Measurements from ENCODE around the gene TRMO. TPM values are rescaled to one million over a fixed set of nuclear protein-coding genes. Genes with fewer than 3 reads are reported as not detected.

The TRMO gene
- total and polyA plus RNA-seq, 2 of the 8 experiments (the other 6 are each of a cell fraction or from before 2014, with no cell fraction given): 4.6 to 5.6 TPM

- POLR2A ChIA-PET (ENCODE audit: partially characterized antibody): no interaction called here
- TF ChIP-seq SIRT6 (IDR thresholded peaks at IDR 0.05; ENCODE audit: low read length) (no peak), EZH2 (IDR thresholded peaks at IDR 0.05; ENCODE audit: low read depth, low read length, severe bottlenecking) (no peak), TAF1 (IDR thresholded peaks at IDR 0.05; ENCODE audit: low read depth, low read length) (no peak), POLR2A (IDR thresholded peaks at IDR 0.05; ENCODE audit: control extremely low read depth in 1 of 2, low read depth in 2 of 2, low read length in 2 of 2) (no peak), RFX5 (IDR thresholded peaks at IDR 0.05; ENCODE audit: borderline replicate concordance, low read depth, low read length) (no peak), KDM1A (IDR thresholded peaks at IDR 0.05; ENCODE audit: borderline replicate concordance, low read length) (no peak), E2F6 (IDR thresholded peaks at IDR 0.05) (no peak), JUN (IDR thresholded peaks at IDR 0.05; ENCODE audit: low read depth, low read length) (no peak), CHD2 (IDR thresholded peaks at IDR 0.05; ENCODE audit: low read length) (no peak)
These were observed 21.1 kb upstream of the TRMO start for GRCh38 chr9:97943308-97943855.

More at GRCh38 chr9:97943308-97943855, 21.1 kb upstream of the TRMO start:
- no peaks in the 10 kb centered on the region for H4K20me1 ChIP-seq (replicated peaks in 1 of 2; ENCODE audit: control insufficient read depth in 1 of 2, insufficient read depth in 2 of 2, low read length in 2 of 2)
- DNase-seq (ENCODE audit: low read depth in 1 of 2, low spot score in 2 of 2) (no peak), FAIRE-seq (no peak)
- CTCF ChIA-PET (ENCODE audit: partially characterized antibody): interaction anchor here (1.0 to 3.7 kb wide), 3 partner anchors 9 to 21 kb away, joined by 4 to 14 read pairs (median 4); partner anchors contain the start of gene TRMO
- no peaks in the 10 kb centered on the region for H3K36me3 ChIP-seq (ENCODE audit: control insufficient read depth in 2 of 4, insufficient read depth in 4 of 4, low read length in 3 of 4)
- no peaks in the 10 kb centered on the region for H3K4me1 ChIP-seq (replicated peaks in 1 of 4; ENCODE audit: control insufficient read depth in 3 of 4, insufficient read depth in 4 of 4, low read length in 3 of 4)
- H2BK120ac ChIP-seq (replicated peaks; ENCODE audit: low read depth, low read length): no peak overlapping the region
- H2AK5ac ChIP-seq (ENCODE audit: low read depth, low read length): no peak overlapping the region
- no peak overlapping the region for H3K27ac ChIP-seq (ENCODE audit: low read depth, low read length)
- H3K79me1 ChIP-seq (ENCODE audit: low read depth, low read length): no peaks in the 10 kb centered on the region
- H3K9me3 ChIP-seq (ENCODE audit: insufficient read depth in 2 of 2, low read depth in 1 of 2, low read length in 1 of 2): no peaks in the 10 kb centered on the region
- H3K14ac ChIP-seq (ENCODE audit: insufficient read length): no peak overlapping the region
- no peaks in the 10 kb centered on the region for H3K79me2 ChIP-seq (ENCODE audit: control insufficient read depth in 1 of 2, insufficient read depth in 2 of 2, low read length in 2 of 2)
- no peak overlapping the region for H4K5ac ChIP-seq (ENCODE audit: insufficient read length, low read depth, low read length)
- H2BK15ac ChIP-seq (ENCODE audit: low read length): no peak overlapping the region
- H2BK12ac ChIP-seq (ENCODE audit: low read depth, low read length): no peak overlapping the region
- H2BK5ac ChIP-seq (ENCODE audit: low read depth, low read length): no peak overlapping the region
- H4K91ac ChIP-seq (replicated peaks; ENCODE audit: insufficient read length, low read length): no peak overlapping the region
- H3K23me2 ChIP-seq (ENCODE audit: low read depth, low read length): no peaks in the 10 kb centered on the region
- no peak overlapping the region for H4K8ac ChIP-seq (ENCODE audit: extremely low read depth, insufficient read depth, low read length)
- no peak overlapping the region for H3K56ac ChIP-seq (replicated peaks; ENCODE audit: insufficient read length, low read depth, low read length)
- H3K9ac ChIP-seq (replicated peaks in 1 of 4; ENCODE audit: extremely low read depth in 1 of 4, low read depth in 3 of 4, low read length in 3 of 4): no peak overlapping the region
- no peak overlapping the region for H3K4me2 ChIP-seq (ENCODE audit: insufficient read depth in 1 of 2, low read depth in 2 of 2, low read length in 2 of 2)
- H3K4me3 ChIP-seq (ENCODE audit: extremely low read depth in 1 of 4, insufficient read depth in 2 of 4, low read depth in 3 of 4, low read length in 4 of 4): no peak overlapping the region
- H3K4ac ChIP-seq (replicated peaks; ENCODE audit: insufficient read length, low read depth, low read length): no peak overlapping the region
- no peak overlapping the region for H2BK20ac ChIP-seq (ENCODE audit: low read length)
- no peak overlapping the region for H3K23ac ChIP-seq (ENCODE audit: insufficient read length)
- H3K18ac ChIP-seq (ENCODE audit: extremely low read depth, low read length): no peak overlapping the region
- H3K27me3 ChIP-seq (replicated peaks in 1 of 4; ENCODE audit: control insufficient read depth in 3 of 4, extremely low read depth in 1 of 4, insufficient read depth in 3 of 4, low read length in 3 of 4): peaks cover 0 to 24% (median 7%) of the 10 kb centered on the region in 4 experiments; a peak in 5 of 7 replicates
- H2AFZ ChIP-seq (ENCODE audit: low read length): no peak overlapping the region

Measured in H1 (cell line).